Measurements from ENCODE around the gene MROH2B.
"Not testable (repeated sequence)": the region's sequence is repeated elsewhere in the genome, so short reads cannot be mapped to it uniquely, and the experiment has no call there.

MROH2B gene

GRCh38 chr5:41057231-41057630 lies 13.9 kb downstream of the MROH2B start:
- Mint-ChIP-seq H3K4me1 (no peaks in the 10 kb centered on the region), H3K9me3 (peaks cover 3% of the 10 kb centered on the region), H3K36me3 (ENCODE audit: low read depth) (no peaks in the 10 kb centered on the region), H3K27ac (no peak overlapping the region), H3K27me3 (ENCODE audit: low read depth, poor library complexity) (peaks cover 2% of the 10 kb centered on the region), H3K4me3 (no peak overlapping the region)
- DNase-seq: no peak
- no peak for TF ChIP-seq CTCF (IDR thresholded peaks at IDR 0.05)

GRCh38 chr5:41048986-41049385 lies 22.2 kb downstream of the MROH2B start:
- H3K27ac Mint-ChIP-seq: no peak overlapping the region
- H3K4me1 Mint-ChIP-seq: no peaks in the 10 kb centered on the region
- no peaks in the 10 kb centered on the region for H3K36me3 Mint-ChIP-seq (ENCODE audit: low read depth)
- H3K4me3 Mint-ChIP-seq: no peak overlapping the region
- H3K27me3 Mint-ChIP-seq (ENCODE audit: low read depth, poor library complexity): no peaks in the 10 kb centered on the region
- no peak for TF ChIP-seq CTCF (IDR thresholded peaks at IDR 0.05)
- no peaks in the 10 kb centered on the region for H3K9me3 Mint-ChIP-seq
- no peak for DNase-seq

- H3K4me3 Mint-ChIP-seq: no peak overlapping the region
- H3K9me3 Mint-ChIP-seq: no peaks in the 10 kb centered on the region
- DNase-seq: no peak
- no peak for TF ChIP-seq CTCF (IDR thresholded peaks at IDR 0.05)
- H3K4me1 Mint-ChIP-seq: no peaks in the 10 kb centered on the region
- no peaks in the 10 kb centered on the region for H3K36me3 Mint-ChIP-seq (ENCODE audit: low read depth)
- H3K27me3 Mint-ChIP-seq (ENCODE audit: low read depth, poor library complexity): peaks cover 4% of the 10 kb centered on the region
- H3K27ac Mint-ChIP-seq: no peak overlapping the region
These were observed 27.9 kb downstream of the MROH2B start for GRCh38 chr5:41043109-41043747.

GRCh38 chr5:41032973-41033372 lies 38.2 kb downstream of the MROH2B start:
- Mint-ChIP-seq H3K27ac (no peak overlapping the region), H3K4me3 (no peak overlapping the region), H3K4me1 (no peaks in the 10 kb centered on the region), H3K9me3 (peaks cover 5% of the 10 kb centered on the region), H3K36me3 (ENCODE audit: low read depth) (no peaks in the 10 kb centered on the region), H3K27me3 (ENCODE audit: low read depth, poor library complexity) (no peaks in the 10 kb centered on the region)
- no peak for DNase-seq
- TF ChIP-seq CTCF (IDR thresholded peaks at IDR 0.05): no peak

GRCh38 chr5:41022600-41022999 lies 48.5 kb downstream of the MROH2B start:
- H3K4me1 Mint-ChIP-seq; DNase-seq; H3K36me3 Mint-ChIP-seq (ENCODE audit: low read depth); H3K27ac Mint-ChIP-seq; H3K4me3 Mint-ChIP-seq; H3K27me3 Mint-ChIP-seq (ENCODE audit: low read depth, poor library complexity): not testable (repeated sequence)
- peaks cover 37% of the 10 kb centered on the region for H3K9me3 Mint-ChIP-seq

GRCh38 chr5:41012318-41012717 lies 58.8 kb downstream of the MROH2B start:
- no peak for DNase-seq
- H3K4me1 Mint-ChIP-seq: no peaks in the 10 kb centered on the region
- no peak overlapping the region for H3K27ac Mint-ChIP-seq
- no peaks in the 10 kb centered on the region for H3K36me3 Mint-ChIP-seq (ENCODE audit: low read depth)
- peaks cover 3% of the 10 kb centered on the region for H3K27me3 Mint-ChIP-seq (ENCODE audit: low read depth, poor library complexity)
- TF ChIP-seq CTCF (IDR thresholded peaks at IDR 0.05): no peak
- H3K9me3 Mint-ChIP-seq: no peaks in the 10 kb centered on the region
- no peak overlapping the region for H3K4me3 Mint-ChIP-seq

Data from nephron progenitor cell (in vitro differentiated cells).